Measurements from ENCODE around the gene FGF12.

DNA sequence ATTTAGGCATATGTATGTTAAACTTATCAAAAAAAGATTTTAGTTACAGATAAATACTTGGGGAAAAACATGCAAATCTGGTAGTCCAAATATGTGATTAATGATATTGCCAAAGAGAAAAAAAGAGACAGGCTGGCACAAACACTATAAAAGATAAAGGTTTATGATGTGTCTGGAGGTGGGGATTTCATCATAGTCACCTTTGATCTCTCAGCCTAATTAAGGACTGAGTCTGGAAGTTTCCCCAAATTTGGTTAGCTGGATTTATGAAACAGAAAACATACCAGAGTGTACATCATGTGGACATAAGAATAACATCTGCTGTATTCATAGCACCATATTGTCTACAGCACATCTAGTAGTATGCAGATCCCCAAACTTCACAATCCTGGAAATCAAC, 157.0 kb downstream of the FGF12 start:
- TF ChIP-seq, protein P1, sequence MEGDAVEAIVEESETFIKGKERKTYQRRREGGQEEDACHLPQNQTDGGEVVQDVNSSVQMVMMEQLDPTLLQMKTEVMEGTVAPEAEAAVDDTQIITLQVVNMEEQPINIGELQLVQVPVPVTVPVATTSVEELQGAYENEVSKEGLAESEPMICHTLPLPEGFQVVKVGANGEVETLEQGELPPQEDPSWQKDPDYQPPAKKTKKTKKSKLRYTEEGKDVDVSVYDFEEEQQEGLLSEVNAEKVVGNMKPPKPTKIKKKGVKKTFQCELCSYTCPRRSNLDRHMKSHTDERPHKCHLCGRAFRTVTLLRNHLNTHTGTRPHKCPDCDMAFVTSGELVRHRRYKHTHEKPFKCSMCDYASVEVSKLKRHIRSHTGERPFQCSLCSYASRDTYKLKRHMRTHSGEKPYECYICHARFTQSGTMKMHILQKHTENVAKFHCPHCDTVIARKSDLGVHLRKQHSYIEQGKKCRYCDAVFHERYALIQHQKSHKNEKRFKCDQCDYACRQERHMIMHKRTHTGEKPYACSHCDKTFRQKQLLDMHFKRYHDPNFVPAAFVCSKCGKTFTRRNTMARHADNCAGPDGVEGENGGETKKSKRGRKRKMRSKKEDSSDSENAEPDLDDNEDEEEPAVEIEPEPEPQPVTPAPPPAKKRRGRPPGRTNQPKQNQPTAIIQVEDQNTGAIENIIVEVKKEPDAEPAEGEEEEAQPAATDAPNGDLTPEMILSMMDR (IDR thresholded peaks at IDR 0.05): no peak
- TF ChIP-seq POLR2A (IDR thresholded peaks at IDR 0.05): no peak

Data from breast epithelium (tissue), 3 donors.